H1 (cell line): ENCODE measurements around the gene IREB2. TPM values are rescaled to one million over a fixed set of nuclear protein-coding genes. Genes with fewer than 3 reads are reported as not detected.

Experiments used
- CTCF ChIA-PET: fragments of 300-600 bp; sonication (Branson Sonifier 250); formaldehyde crosslinking; loops from one replicate; lab custom pipeline; 2021; ENCODE audit not compliant: partially characterized antibody; lab: Charles Lee
- POLR2A ChIA-PET: fragments of 300-600 bp; sonication (Branson Sonifier 250); formaldehyde crosslinking; loops from one replicate; lab custom pipeline; 2021; ENCODE audit warnings: inconsistent platforms; ENCODE audit not compliant: partially characterized antibody; lab: Charles Lee
- DNase-seq, 2 experiments: peaks; one replicate each; pipeline versions ENCODE4 v3.0.0 to v3.0.0-alpha.2; 2010 to 2022; ENCODE audit warnings: low spot score in 2 of 2, low read depth in 1 of 2, mixed read lengths in 1 of 2
- FAIRE-seq: peaks from 2 replicates; lab custom pipeline; 2011; peaks lifted over from hg19 to GRCh38; lab: Jason Lieb, UNC
- H2AFZ ChIP-seq: 2 replicates; pipeline ENCODE4 v1.8.1; 2012; ENCODE audit warnings: low read length, inconsistent platforms
- H2AK5ac ChIP-seq: 2 replicates; pipeline ENCODE4 v1.6.1; 2013; ENCODE audit warnings: low read depth, low read length
- H2BK120ac ChIP-seq: replicated peaks from 2 replicates; pipeline ENCODE3; 2013; ENCODE audit warnings: low read depth, low read length, inconsistent platforms
- H2BK12ac ChIP-seq: 2 replicates; pipeline ENCODE4 v1.6.1; 2013; ENCODE audit warnings: low read depth, low read length
- H2BK15ac ChIP-seq: 2 replicates; pipeline ENCODE4 v1.6.1; 2013; ENCODE audit warnings: low read length
- H2BK20ac ChIP-seq: 2 replicates; pipeline ENCODE4 v1.6.1; 2013; ENCODE audit warnings: low read length
- H2BK5ac ChIP-seq: 2 replicates; pipeline ENCODE4 v1.6.1; 2013; ENCODE audit warnings: low read depth, low read length
- H3K14ac ChIP-seq: 2 replicates; pipeline ENCODE4 v1.6.1; 2013; ENCODE audit warnings: inconsistent platforms; ENCODE audit not compliant: insufficient read length
- H3K18ac ChIP-seq: 2 replicates; pipeline ENCODE4 v1.6.1; 2013; ENCODE audit warnings: low read length; ENCODE audit errors: extremely low read depth
- H3K23ac ChIP-seq: 2 replicates; pipeline ENCODE4 v1.6.1; 2013; ENCODE audit warnings: inconsistent platforms; ENCODE audit not compliant: insufficient read length
- H3K23me2 ChIP-seq: 2 replicates; pipeline ENCODE4 v1.6.1; 2013; ENCODE audit warnings: low read depth, low read length
- H3K27ac ChIP-seq: 2 replicates; pipeline ENCODE4 v1.6.1; 2011; ENCODE audit warnings: low read depth, low read length, inconsistent platforms
- H3K27me3 ChIP-seq, 4 experiments: replicated peaks in 1 of 4; 1 replicate in 1 of 4; 2 replicates in 3 of 4; pipeline versions ENCODE4 v1.6.1 to v1.8.1; 2011 to 2013; ENCODE audit warnings: low read length in 3 of 4, mild to moderate bottlenecking in 3 of 4, inconsistent platforms in 2 of 4, mixed read lengths in 2 of 4, moderate library complexity in 1 of 4; ENCODE audit not compliant: control insufficient read depth in 3 of 4, insufficient read depth in 3 of 4; ENCODE audit errors: extremely low read depth in 1 of 4
- H3K36me3 ChIP-seq, 4 experiments: 2 replicates each; pipeline versions ENCODE4 v1.6.1 to v1.8.1; 2011 to 2013; ENCODE audit warnings: mild to moderate bottlenecking in 4 of 4, low read length in 3 of 4, moderate library complexity in 2 of 4, control low read depth in 1 of 4, inconsistent platforms in 1 of 4; ENCODE audit not compliant: insufficient read depth in 4 of 4, control insufficient read depth in 2 of 4
- H3K4ac ChIP-seq: replicated peaks from 2 replicates; pipeline ENCODE3; 2013; ENCODE audit warnings: low read length, low read depth, mixed read lengths, inconsistent platforms; ENCODE audit not compliant: insufficient read length
- H3K4me1 ChIP-seq, 4 experiments: replicated peaks in 1 of 4; 1 replicate in 1 of 4; 2 replicates in 3 of 4; pipeline versions ENCODE4 v1.6.1 to v1.8.1; 2011 to 2013; ENCODE audit warnings: low read length in 3 of 4, inconsistent platforms in 2 of 4, mixed read lengths in 1 of 4; ENCODE audit not compliant: insufficient read depth in 4 of 4, control insufficient read depth in 3 of 4
- H3K4me2 ChIP-seq, 2 experiments: 2 replicates each; pipeline versions ENCODE4 v1.6.1 to v1.8.1; 2011 to 2013; ENCODE audit warnings: low read depth in 2 of 2, low read length in 2 of 2, control low read depth in 1 of 2, inconsistent platforms in 1 of 2, mild to moderate bottlenecking in 1 of 2; ENCODE audit not compliant: insufficient read depth in 1 of 2
- H3K4me3 ChIP-seq, 4 experiments: fragments of 200-600, 300-600 bp in 1 of 4; sonication (generic), shearing (Covaris generic), sonication (Bioruptor Twin) in 1 of 4; 2 replicates each; pipeline versions ENCODE4 v1.5.1 to v1.8.1; 2011 to 2016; ENCODE audit warnings: low read length in 4 of 4, low read depth in 3 of 4, control low read depth in 2 of 4, inconsistent platforms in 2 of 4, mild to moderate bottlenecking in 2 of 4, mixed read lengths in 1 of 4, moderate library complexity in 1 of 4; ENCODE audit not compliant: insufficient read depth in 2 of 4; ENCODE audit errors: extremely low read depth in 1 of 4
- H3K56ac ChIP-seq: replicated peaks from 2 replicates; pipeline ENCODE3; 2013; ENCODE audit warnings: low read depth, mild to moderate bottlenecking, mixed read lengths, low read length, inconsistent platforms; ENCODE audit not compliant: insufficient read length
- H3K79me1 ChIP-seq: 2 replicates; pipeline ENCODE4 v1.6.1; 2013; ENCODE audit warnings: low read depth, low read length, control low read depth
- H3K79me2 ChIP-seq, 2 experiments: 2 replicates each; pipeline versions ENCODE4 v1.6.1 to v1.8.1; 2012 to 2013; ENCODE audit warnings: low read length in 2 of 2, mild to moderate bottlenecking in 2 of 2, inconsistent platforms in 1 of 2; ENCODE audit not compliant: insufficient read depth in 2 of 2, control insufficient read depth in 1 of 2
- H3K9ac ChIP-seq, 4 experiments: replicated peaks in 1 of 4; 1 replicate in 1 of 4; 2 replicates in 3 of 4; pipeline versions ENCODE4 v1.6.1 to v1.8.1; 2011 to 2013; ENCODE audit warnings: low read depth in 3 of 4, low read length in 3 of 4, control low read depth in 2 of 4, mild to moderate bottlenecking in 2 of 4, moderate library complexity in 2 of 4, inconsistent platforms in 1 of 4; ENCODE audit errors: extremely low read depth in 1 of 4
- H3K9me3 ChIP-seq, 2 experiments: 2 replicates each; pipeline versions ENCODE4 v1.6.1 to v1.8.1; 2012 to 2013; ENCODE audit warnings: mild to moderate bottlenecking in 2 of 2, moderate library complexity in 2 of 2, control low read depth in 1 of 2, inconsistent platforms in 1 of 2, low read depth in 1 of 2, low read length in 1 of 2, mixed read lengths in 1 of 2; ENCODE audit not compliant: insufficient read depth in 2 of 2
- H4K20me1 ChIP-seq, 2 experiments: replicated peaks in 1 of 2; 2 replicates each; pipeline versions ENCODE3 to v1.8.1; 2011 to 2013; ENCODE audit warnings: inconsistent platforms in 2 of 2, low read length in 2 of 2, mild to moderate bottlenecking in 1 of 2; ENCODE audit not compliant: insufficient read depth in 2 of 2, control insufficient read depth in 1 of 2
- H4K5ac ChIP-seq: 2 replicates; pipeline ENCODE4 v1.6.1; 2013; ENCODE audit warnings: low read length, low read depth, mixed read lengths, inconsistent platforms; ENCODE audit not compliant: insufficient read length
- H4K8ac ChIP-seq: 2 replicates; pipeline ENCODE4 v1.8.0; 2013; ENCODE audit warnings: mild to moderate bottlenecking, moderate library complexity, low read length, inconsistent platforms; ENCODE audit not compliant: insufficient read depth; ENCODE audit errors: extremely low read depth
- H4K91ac ChIP-seq: replicated peaks from 2 replicates; pipeline ENCODE3; 2013; ENCODE audit warnings: low read length, mixed read lengths, inconsistent platforms; ENCODE audit not compliant: insufficient read length
- FOSL1 ChIP-seq: IDR thresholded peaks from 2 replicates; pipeline ENCODE4 v1.6.1; 2011; ENCODE audit warnings: mild to moderate bottlenecking, low read depth, low read length, moderate library complexity; ENCODE audit not compliant: insufficient read depth
- HDAC2 ChIP-seq, 2 experiments: fragments of 300-600 bp in 1 of 2; sonication (generic) in 1 of 2; IDR thresholded peaks; 2 replicates each; pipeline ENCODE4 v1.6.1; 2011 to 2012; ENCODE audit warnings: low read depth in 2 of 2, low read length in 2 of 2, mild to moderate bottlenecking in 2 of 2, moderate library complexity in 2 of 2, borderline replicate concordance in 1 of 2, inconsistent platforms in 1 of 2
- HDAC6 ChIP-seq: IDR thresholded peaks from one replicate; pipeline ENCODE4 v1.7.1; 2012; ENCODE audit warnings: low read depth, mild to moderate bottlenecking, inconsistent platforms, low read length, moderate library complexity
- NANOG ChIP-seq: IDR thresholded peaks from 2 replicates; pipeline ENCODE4 v1.6.1; 2011; ENCODE audit warnings: low read length, low read depth, mild to moderate bottlenecking, inconsistent platforms; ENCODE audit not compliant: insufficient read depth, poor library complexity, severe bottlenecking
- NRF1 ChIP-seq: IDR thresholded peaks from 2 replicates; pipeline ENCODE4 v1.6.1; 2011; ENCODE audit warnings: mild to moderate bottlenecking, low read depth, low read length, improper control_type of control experiment
- PHF8 ChIP-seq: fragments of 200-600 bp; sonication (generic); conservative IDR thresholded peaks from 2 replicates; pipeline ENCODE4 v1.7.1; 2012; ENCODE audit warnings: low read depth, mild to moderate bottlenecking, inconsistent platforms, low read length, moderate library complexity
- POLR2A ChIP-seq, 2 experiments: IDR thresholded peaks; 1 replicate in 1 of 2; 2 replicates in 1 of 2; pipeline ENCODE4 v1.6.1; 2011; ENCODE audit warnings: low read depth in 2 of 2, low read length in 2 of 2, mild to moderate bottlenecking in 2 of 2; ENCODE audit errors: control extremely low read depth in 1 of 2
- SAP30 ChIP-seq: fragments of 300-600 bp; sonication (generic); IDR thresholded peaks from 2 replicates; pipeline ENCODE4 v1.7.1; 2012; ENCODE audit warnings: low read length, moderate library complexity, mild to moderate bottlenecking, inconsistent platforms; ENCODE audit not compliant: insufficient read depth, insufficient replicate concordance
- SIN3A ChIP-seq, 2 experiments: IDR thresholded peaks in 1 of 2; conservative IDR thresholded peaks in 1 of 2; 2 replicates each; pipeline ENCODE4 v1.6.1; 2011 to 2012; ENCODE audit warnings: low read length in 2 of 2, improper control_type of control experiment in 1 of 2, low read depth in 1 of 2, mild to moderate bottlenecking in 1 of 2
- TBP ChIP-seq: IDR thresholded peaks from 2 replicates; pipeline ENCODE4 v1.6.1; 2011; ENCODE audit warnings: low read depth, low read length, improper control_type of control experiment
- USF2 ChIP-seq: IDR thresholded peaks from 2 replicates; pipeline ENCODE4 v1.6.1; 2011; ENCODE audit warnings: low read length, improper control_type of control experiment
- YY1 ChIP-seq: IDR thresholded peaks from 2 replicates; pipeline ENCODE4 v1.6.1; 2011; ENCODE audit warnings: low read depth, mild to moderate bottlenecking, low read length
- WGBS, 2 experiments: shearing (Covaris generic) in 1 of 2; methylation state at CpG; one replicate each; pipeline versions ENCODE4 v1.1.6 to v1.1.7; 2013 to 2015; ENCODE audit warnings: low lambda C conversion rate in 2 of 2, mixed read lengths in 2 of 2, inconsistent platforms in 1 of 2, low coverage in 1 of 2, missing lambda C conversion rate in 1 of 2; ENCODE audit not compliant: insufficient replicate concordance in 2 of 2, insufficient coverage in 1 of 2, insufficient read length in 1 of 2; ENCODE audit errors: extremely low coverage in 1 of 2, missing lambda C conversion rate in 1 of 2; 5-methylcytosine and 5-hydroxymethylcytosine counted together
- polyA plus RNA-seq, 7 experiments: library from polyadenylated mRNA; depleted of rRNA in 3 of 7; stranded (reverse) in 5 of 7; unstranded in 2 of 7; fragments of >200 nt in 5 of 7; fragments of 200-250 nt in 2 of 7; gene quantifications; 1 replicate in 5 of 7; 2 replicates in 1 of 7; 4 replicates in 1 of 7; pipeline versions ENCODE4 v1.2.1 to v1.2.3, GENCODE V29; 2011 to 2013; ENCODE audit warnings: missing spikeins in 2 of 7, mixed read lengths in 2 of 7
- total RNA-seq: library from RNA; stranded (reverse); fragmentation: NEBNext Ultra II Directional; extraction: Animal tissue kit (Norgen Biotek cat#: 25700); gene quantifications from 2 replicates; pipeline ENCODE4 v1.2.1, GENCODE V29; 2021

IREB2 gene
- total and polyA plus RNA-seq, 2 of the 8 experiments (the other 6 are each of a cell fraction or from before 2014, with no cell fraction given), result 21.0 to 103 TPM

- Histone ChIP-seq H2BK15ac (no peak overlapping the region), H2AFZ (no peak overlapping the region), H2AK5ac (no peak overlapping the region), H3K56ac (no peak overlapping the region), H3K4me1 (no peaks in the 10 kb centered on the region)
- no peak for FAIRE-seq
- no peak for TF ChIP-seq TBP
- no peak for TF ChIP-seq USF2
- TF ChIP-seq NANOG, result no peak
- TF ChIP-seq FOSL1, result no peak
- TF ChIP-seq HDAC2 (IDR thresholded peaks at IDR 0.05; ENCODE audit: borderline replicate concordance in 1 of 2, low read depth in 2 of 2, low read length in 2 of 2), result no peak
- no peak for TF ChIP-seq POLR2A (IDR thresholded peaks at IDR 0.05; ENCODE audit: control extremely low read depth in 1 of 2, low read depth in 2 of 2, low read length in 2 of 2)
- no peak for TF ChIP-seq HDAC6
- TF ChIP-seq YY1, result no peak
- no peak for TF ChIP-seq SIN3A (conservative IDR thresholded peaks at IDR 0.05 in 1 of 2, IDR thresholded peaks at IDR 0.05 in 1 of 2; ENCODE audit: low read depth in 1 of 2, low read length in 2 of 2)
- TF ChIP-seq NRF1, result no peak
- no peak for TF ChIP-seq SAP30
- no peak for TF ChIP-seq PHF8
- TF ChIP-seq, all 59 proteins: peak for 0
- Histone ChIP-seq H4K5ac (no peak overlapping the region), H3K23me2 (no peaks in the 10 kb centered on the region), H3K4me2 (no peak overlapping the region), H3K14ac (no peak overlapping the region), H3K9me3 (no peaks in the 10 kb centered on the region), H2BK20ac (no peak overlapping the region), H4K8ac (no peak overlapping the region), H3K9ac (no peak overlapping the region), H3K27me3 (no peaks in the 10 kb centered on the region), H3K36me3 (peaks cover 4 to 57% (median 33%) of the 10 kb centered on the region in 4 experiments), H3K27ac (no peak overlapping the region), H3K4me3 (no peak overlapping the region), H2BK12ac (no peak overlapping the region), H2BK5ac (no peak overlapping the region), H4K20me1 (peaks cover 10 to 12% of the 10 kb centered on the region in 2 experiments), H2BK120ac (no peak overlapping the region), H3K18ac (no peak overlapping the region), H3K79me2 (peaks cover 19 to 98% of the 10 kb centered on the region in 2 experiments), H4K91ac (no peak overlapping the region), H3K23ac (no peak overlapping the region), H3K79me1 (peaks cover 12% of the 10 kb centered on the region), H3K4ac (no peak overlapping the region)
- ChIA-PET POLR2A (no interaction called here), CTCF (interaction anchor here (0.6 to 1.2 kb wide), 6 partner anchors 16 to 178 kb away, joined by 3 to 4 read pairs (median 3); no protein-coding TSS in a partner anchor)
- 89% methylated on average over 1 of the region's 1 CpG; no CpG with 5 or more reads in 1 of the 2 experiments for WGBS, 2 experiments
- DNase-seq, result no peak
These were observed 6.2 kb downstream of the IREB2 start for GRCh38 chr15:78444255-78444654.
